Stimulated activated naive CD8-positive, alpha-beta T cell treated with anti-CD3 and anti-CD28 coated beads, Interleukin-15, Interleukin-2, amounts not matched to agents 100 ng/mL and 50 ng/mL, for 24 hours (primary cell): ENCODE data around the gene UCN2.
"Not testable (repeated sequence)": the region's sequence is repeated elsewhere in the genome, so short reads cannot be mapped to it uniquely, and the experiment has no call there.

Experiments used
- H3K27ac Mint-ChIP-seq: one replicate; pipeline ENCODE4 v1.8.0; 2021; ENCODE audit warnings: mild to moderate bottlenecking, mixed read lengths
- H3K27me3 Mint-ChIP-seq: one replicate; pipeline ENCODE4 v1.8.0; 2021; ENCODE audit warnings: mixed read lengths
- H3K36me3 Mint-ChIP-seq: one replicate; pipeline ENCODE4 v1.8.0; 2021; ENCODE audit warnings: low read depth, mixed read lengths
- H3K4me1 Mint-ChIP-seq: one replicate; pipeline ENCODE4 v1.8.0; 2021; ENCODE audit warnings: low read depth, mixed read lengths
- H3K4me3 Mint-ChIP-seq: one replicate; pipeline ENCODE4 v1.8.0; 2021; ENCODE audit warnings: mild to moderate bottlenecking, mixed read lengths
- H3K9me3 Mint-ChIP-seq: one replicate; pipeline ENCODE4 v1.8.0; 2021; ENCODE audit warnings: mixed read lengths

UCN2 gene

DNA sequence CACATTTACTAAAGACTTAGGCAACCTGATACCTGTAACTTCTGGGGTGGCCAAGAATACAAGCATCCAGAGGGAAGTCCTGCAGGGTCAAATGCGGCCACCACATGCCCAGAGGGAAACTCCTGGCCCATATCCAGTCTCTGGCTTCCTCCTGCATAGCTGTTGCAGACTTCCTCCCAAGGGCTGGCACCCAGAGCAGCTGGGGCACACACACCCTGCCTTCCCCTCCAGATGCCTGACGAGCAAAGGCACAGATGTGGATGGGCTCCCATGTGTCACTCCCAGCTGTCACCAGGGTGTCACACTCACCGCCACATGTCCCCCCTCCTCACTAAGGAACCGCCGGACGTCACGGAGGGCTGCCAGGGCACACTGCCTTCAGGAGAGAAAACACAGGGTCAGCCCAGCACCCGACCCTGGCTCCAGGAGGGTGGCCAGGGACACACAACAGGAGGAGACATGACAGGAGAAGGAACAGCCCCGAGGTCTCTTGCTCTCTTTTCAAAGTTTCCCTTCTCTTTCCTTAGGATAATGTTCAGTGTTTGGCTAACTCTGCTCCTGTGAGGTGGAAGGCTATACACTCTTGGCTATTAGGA is 20.2 kb downstream of the UCN2 start:
- H3K36me3 Mint-ChIP-seq: peaks cover 21% of the 10 kb centered on the region
- no peak overlapping the region for H3K4me3 Mint-ChIP-seq
- no peak overlapping the region for H3K27ac Mint-ChIP-seq
- H3K9me3 Mint-ChIP-seq: no peaks in the 10 kb centered on the region
- H3K27me3 Mint-ChIP-seq: no peaks in the 10 kb centered on the region
- no peaks in the 10 kb centered on the region for H3K4me1 Mint-ChIP-seq

DNA sequence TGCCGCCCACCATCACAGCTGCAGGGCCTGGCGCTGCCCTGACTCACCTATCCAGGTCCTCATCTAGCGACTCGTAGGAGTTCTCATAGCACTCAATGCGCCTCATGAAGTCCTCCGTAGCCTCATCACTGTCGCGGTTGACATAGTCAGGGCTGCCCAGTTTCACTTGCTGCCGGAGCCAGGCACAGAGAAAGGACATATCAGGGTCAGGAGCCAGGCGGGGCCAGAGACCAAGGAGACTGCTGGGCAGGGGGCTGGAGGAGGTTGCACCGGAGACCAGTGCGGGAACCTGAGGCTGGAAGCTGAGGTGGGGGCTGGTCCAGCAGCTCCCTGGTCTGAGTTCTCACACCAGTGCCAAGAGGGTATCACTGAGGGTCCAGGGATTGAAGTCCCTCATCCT is 25.1 kb downstream of the UCN2 start:
- no peaks in the 10 kb centered on the region for H3K27me3 Mint-ChIP-seq
- no peaks in the 10 kb centered on the region for H3K4me1 Mint-ChIP-seq
- H3K9me3 Mint-ChIP-seq: no peaks in the 10 kb centered on the region
- peaks cover 22% of the 10 kb centered on the region for H3K36me3 Mint-ChIP-seq
- H3K4me3 Mint-ChIP-seq: no peak overlapping the region
- H3K27ac Mint-ChIP-seq: no peak overlapping the region

- peaks cover 14% of the 10 kb centered on the region for H3K36me3 Mint-ChIP-seq
- H3K4me1 Mint-ChIP-seq: no peaks in the 10 kb centered on the region
- H3K27ac Mint-ChIP-seq: no peak overlapping the region
- H3K9me3 Mint-ChIP-seq: no peaks in the 10 kb centered on the region
- no peaks in the 10 kb centered on the region for H3K27me3 Mint-ChIP-seq
- H3K4me3 Mint-ChIP-seq: no peak overlapping the region
These were observed 26.8 kb downstream of the UCN2 start for GRCh38 chr3:48536785-48537184.

- H3K4me1 Mint-ChIP-seq: no peaks in the 10 kb centered on the region
- H3K36me3 Mint-ChIP-seq: peaks cover 14% of the 10 kb centered on the region
- H3K27ac Mint-ChIP-seq: no peak overlapping the region
- no peak overlapping the region for H3K4me3 Mint-ChIP-seq
- no peaks in the 10 kb centered on the region for H3K27me3 Mint-ChIP-seq
- no peaks in the 10 kb centered on the region for H3K9me3 Mint-ChIP-seq
These were observed 27.5 kb downstream of the UCN2 start for GRCh38 chr3:48536116-48536515.

- Mint-ChIP-seq H3K27ac (no peak overlapping the region), H3K36me3 (peaks cover 14% of the 10 kb centered on the region), H3K4me1 (no peaks in the 10 kb centered on the region), H3K27me3 (no peaks in the 10 kb centered on the region), H3K4me3 (no peak overlapping the region), H3K9me3 (no peaks in the 10 kb centered on the region)
These were observed 28.0 kb downstream of the UCN2 start for GRCh38 chr3:48535578-48535977.

DNA sequence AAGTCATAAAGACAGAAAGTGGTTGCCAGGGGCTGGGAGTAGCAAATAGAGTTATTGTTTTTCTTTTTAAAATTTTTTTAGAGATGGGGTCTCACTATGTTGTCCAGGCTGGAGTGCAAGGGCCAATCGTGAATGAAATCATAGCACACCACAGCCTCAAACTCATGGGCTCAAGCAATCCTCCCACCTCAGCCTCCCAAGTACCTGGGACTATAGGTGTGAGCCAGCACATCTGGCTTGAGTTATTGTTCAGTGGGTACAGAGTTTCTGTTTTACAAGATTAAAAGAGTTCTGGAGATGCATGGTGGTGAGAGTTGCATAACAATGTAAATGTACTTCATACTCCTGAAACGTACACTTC is 30.6 kb downstream of the UCN2 start:
- no peak overlapping the region for H3K4me3 Mint-ChIP-seq
- H3K27ac Mint-ChIP-seq: no peak overlapping the region
- no peaks in the 10 kb centered on the region for H3K27me3 Mint-ChIP-seq
- H3K9me3 Mint-ChIP-seq: no peaks in the 10 kb centered on the region
- H3K36me3 Mint-ChIP-seq: peaks cover 10% of the 10 kb centered on the region
- H3K4me1 Mint-ChIP-seq: no peaks in the 10 kb centered on the region

GRCh38 chr3:48532271-48532976 is 31.2 kb downstream of the UCN2 start:
- no peak overlapping the region for H3K4me3 Mint-ChIP-seq
- H3K36me3 Mint-ChIP-seq: peaks cover 8% of the 10 kb centered on the region
- H3K9me3 Mint-ChIP-seq: no peaks in the 10 kb centered on the region
- no peak overlapping the region for H3K27ac Mint-ChIP-seq
- no peaks in the 10 kb centered on the region for H3K27me3 Mint-ChIP-seq
- H3K4me1 Mint-ChIP-seq: no peaks in the 10 kb centered on the region

DNA sequence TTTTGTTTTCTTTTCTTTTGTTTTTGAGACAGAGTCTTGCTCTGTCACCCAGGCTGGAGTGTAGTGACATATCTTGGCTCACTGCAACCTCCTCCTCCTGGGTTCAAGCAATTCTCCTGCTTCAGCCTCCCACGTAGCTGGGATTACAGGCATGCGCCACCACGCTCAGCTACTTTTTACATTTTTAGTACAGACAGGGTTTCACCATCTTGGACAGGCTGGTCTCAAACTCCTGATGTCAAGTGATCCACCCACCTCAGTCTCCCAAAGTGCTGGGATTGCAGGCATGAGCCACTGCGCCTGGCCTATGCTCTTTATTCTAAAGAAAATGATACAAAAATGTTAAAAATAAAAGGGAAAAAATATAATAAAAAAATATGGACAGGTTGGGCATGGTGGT is 32.9 kb downstream of the UCN2 start:
- not testable (repeated sequence) for H3K36me3 Mint-ChIP-seq, H3K9me3 Mint-ChIP-seq, H3K27me3 Mint-ChIP-seq, H3K4me3 Mint-ChIP-seq, H3K27ac Mint-ChIP-seq, H3K4me1 Mint-ChIP-seq

DNA sequence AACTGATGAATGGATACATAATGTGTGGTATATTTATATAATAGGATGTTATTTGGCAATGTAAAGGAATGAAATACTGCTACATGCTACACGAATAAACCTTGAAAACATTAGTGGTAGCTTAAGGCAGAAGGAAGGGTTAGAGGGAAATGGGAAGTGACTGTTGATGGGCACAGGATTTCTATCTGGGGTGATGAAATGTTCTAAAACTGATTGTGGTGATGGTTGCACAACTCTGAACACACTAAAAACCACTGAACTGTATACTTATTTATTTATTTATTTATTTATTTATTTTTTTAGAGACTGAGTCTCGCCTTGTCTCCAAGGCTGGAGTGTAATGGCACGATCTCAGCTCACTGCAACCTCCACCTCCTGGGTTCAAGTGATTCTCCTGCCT is 34.8 kb downstream of the UCN2 start:
- H3K4me1 Mint-ChIP-seq: no peaks in the 10 kb centered on the region
- peaks cover 3% of the 10 kb centered on the region for H3K36me3 Mint-ChIP-seq
- H3K27ac Mint-ChIP-seq: no peak overlapping the region
- H3K27me3 Mint-ChIP-seq: no peaks in the 10 kb centered on the region
- no peaks in the 10 kb centered on the region for H3K9me3 Mint-ChIP-seq
- H3K4me3 Mint-ChIP-seq: no peak overlapping the region

DNA sequence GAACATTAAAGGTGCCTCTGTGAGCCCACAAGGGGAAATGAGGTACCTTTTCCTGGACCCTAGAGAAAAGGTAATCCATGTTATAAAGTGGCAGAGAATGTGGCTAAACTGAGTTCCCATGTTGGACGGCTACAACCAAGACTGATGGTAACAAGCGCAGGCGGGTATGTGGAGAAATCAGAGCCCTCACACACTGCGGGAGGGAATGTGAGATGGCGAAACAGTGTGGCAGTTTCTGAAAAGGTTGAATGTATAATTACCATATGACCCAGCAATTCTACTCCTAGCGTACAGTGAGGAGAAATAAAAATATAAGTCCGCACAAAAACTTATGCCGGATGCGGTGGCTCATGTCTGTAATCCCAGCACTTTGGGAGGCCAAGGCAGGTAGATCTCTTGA is 35.5 kb downstream of the UCN2 start:
- no peaks in the 10 kb centered on the region for H3K9me3 Mint-ChIP-seq
- H3K4me1 Mint-ChIP-seq: no peaks in the 10 kb centered on the region
- no peaks in the 10 kb centered on the region for H3K27me3 Mint-ChIP-seq
- no peak overlapping the region for H3K27ac Mint-ChIP-seq
- peaks cover 3% of the 10 kb centered on the region for H3K36me3 Mint-ChIP-seq
- H3K4me3 Mint-ChIP-seq: no peak overlapping the region

DNA sequence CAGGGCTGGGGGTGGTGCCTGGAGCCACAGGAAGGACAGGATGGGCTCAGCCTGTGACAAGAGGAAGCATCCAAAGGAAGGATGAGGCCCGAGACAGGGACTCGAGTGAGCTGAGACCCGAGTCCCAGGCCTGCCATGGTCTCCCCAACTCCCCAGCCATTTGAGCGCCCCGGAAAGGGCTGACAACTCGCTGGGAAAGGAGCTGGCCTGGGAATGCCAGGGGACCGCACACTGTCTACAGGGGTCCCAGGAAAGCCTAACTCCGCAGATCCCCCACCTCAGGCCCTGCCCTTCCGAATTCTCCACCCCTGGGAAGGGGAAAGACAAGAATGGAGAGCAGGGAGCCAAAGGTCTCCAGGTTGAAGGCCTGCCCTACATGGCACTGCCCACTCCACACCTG is 38.6 kb downstream of the UCN2 start:
- no peak overlapping the region for H3K27ac Mint-ChIP-seq
- no peaks in the 10 kb centered on the region for H3K9me3 Mint-ChIP-seq
- peaks cover 3% of the 10 kb centered on the region for H3K36me3 Mint-ChIP-seq
- H3K4me1 Mint-ChIP-seq: no peaks in the 10 kb centered on the region
- H3K4me3 Mint-ChIP-seq: no peak overlapping the region
- no peaks in the 10 kb centered on the region for H3K27me3 Mint-ChIP-seq

DNA sequence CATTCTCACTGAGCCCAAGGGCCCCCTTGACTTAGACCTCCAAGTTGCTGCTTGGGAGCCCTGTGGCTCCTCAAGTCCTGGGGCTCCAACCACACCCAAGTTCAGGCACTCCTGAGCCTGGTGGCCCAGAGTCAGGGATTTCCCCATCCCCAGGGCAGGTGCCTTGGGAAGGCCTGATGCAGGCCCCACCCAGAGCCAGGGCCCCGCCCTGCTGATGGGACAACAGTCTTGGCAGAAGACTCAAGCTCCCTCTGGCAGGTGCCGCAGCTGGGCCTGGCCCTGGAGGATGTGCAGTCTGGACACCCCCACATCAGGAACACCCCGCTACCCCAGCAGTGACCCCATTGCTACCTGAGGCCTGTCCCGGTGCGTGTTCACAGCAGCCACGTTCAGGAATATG is 41.9 kb downstream of the UCN2 start:
- H3K4me3 Mint-ChIP-seq: no peak overlapping the region
- no peaks in the 10 kb centered on the region for H3K9me3 Mint-ChIP-seq
- peaks cover 24% of the 10 kb centered on the region for H3K4me1 Mint-ChIP-seq
- no peaks in the 10 kb centered on the region for H3K36me3 Mint-ChIP-seq
- no peak overlapping the region for H3K27ac Mint-ChIP-seq
- no peaks in the 10 kb centered on the region for H3K27me3 Mint-ChIP-seq

DNA sequence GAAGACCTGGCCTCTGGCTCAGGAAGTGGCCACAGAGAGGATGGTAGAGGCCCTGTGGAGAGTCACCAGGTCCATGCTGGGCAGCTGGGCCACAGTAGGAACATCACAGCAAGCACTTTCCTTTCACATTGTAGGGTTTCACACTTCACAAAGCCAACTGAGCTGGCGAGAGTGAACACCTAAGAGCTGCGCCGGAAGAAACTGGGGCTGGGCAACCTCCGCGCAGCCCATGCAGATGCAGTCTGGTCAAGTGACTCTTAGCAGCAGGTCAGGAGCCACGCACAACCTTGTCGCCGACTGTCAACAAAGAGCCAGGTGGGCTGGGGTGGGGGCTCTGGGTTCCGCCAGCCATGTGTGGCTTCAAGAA is 44.3 kb downstream of the UCN2 start:
- Mint-ChIP-seq H3K27ac (no peak overlapping the region), H3K27me3 (no peaks in the 10 kb centered on the region), H3K4me3 (no peak overlapping the region), H3K4me1 (peaks cover 46% of the 10 kb centered on the region), H3K9me3 (no peaks in the 10 kb centered on the region), H3K36me3 (no peaks in the 10 kb centered on the region)

- no peaks in the 10 kb centered on the region for H3K9me3 Mint-ChIP-seq
- H3K27ac Mint-ChIP-seq: no peak overlapping the region
- H3K4me3 Mint-ChIP-seq: no peak overlapping the region
- no peaks in the 10 kb centered on the region for H3K27me3 Mint-ChIP-seq
- peaks cover 50% of the 10 kb centered on the region for H3K4me1 Mint-ChIP-seq
- H3K36me3 Mint-ChIP-seq: no peaks in the 10 kb centered on the region
These were observed 44.8 kb downstream of the UCN2 start for GRCh38 chr3:48518638-48519276.

DNA sequence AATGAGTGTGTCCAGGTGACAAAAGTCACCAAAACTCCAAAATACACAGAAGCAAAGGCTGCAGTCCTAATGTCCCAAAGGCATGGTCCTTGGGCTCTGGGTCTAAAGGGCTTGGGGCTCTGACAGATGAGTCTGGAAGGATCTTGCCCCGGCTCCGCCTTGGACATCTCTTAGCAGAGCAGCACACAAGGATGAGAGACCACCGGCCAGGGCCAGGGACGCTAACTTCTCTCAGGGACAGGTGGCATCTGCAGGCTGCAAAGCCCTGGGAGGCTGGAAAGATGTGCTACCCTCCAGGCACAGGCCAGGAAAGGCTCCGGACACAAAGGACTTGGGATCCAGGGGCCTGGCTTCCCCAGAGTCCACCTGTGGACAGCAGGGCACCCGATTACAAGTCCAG is 45.5 kb downstream of the UCN2 start:
- H3K36me3 Mint-ChIP-seq: no peaks in the 10 kb centered on the region
- peaks cover 50% of the 10 kb centered on the region for H3K4me1 Mint-ChIP-seq
- H3K27ac Mint-ChIP-seq: no peak overlapping the region
- no peak overlapping the region for H3K4me3 Mint-ChIP-seq
- no peaks in the 10 kb centered on the region for H3K9me3 Mint-ChIP-seq
- no peaks in the 10 kb centered on the region for H3K27me3 Mint-ChIP-seq

GRCh38 chr3:48516571-48516970 is 47.0 kb downstream of the UCN2 start:
- peaks cover 50% of the 10 kb centered on the region for H3K4me1 Mint-ChIP-seq
- H3K36me3 Mint-ChIP-seq: no peaks in the 10 kb centered on the region
- no peak overlapping the region for H3K27ac Mint-ChIP-seq
- no peak overlapping the region for H3K4me3 Mint-ChIP-seq
- H3K9me3 Mint-ChIP-seq: no peaks in the 10 kb centered on the region
- no peaks in the 10 kb centered on the region for H3K27me3 Mint-ChIP-seq
